ENCODE data around the gene CDKN2B.

- TF ChIP-seq EZH2 (IDR thresholded peaks at IDR 0.05; ENCODE audit: low read length, unreplicated experiment) = no peak
- TF ChIP-seq CTCF (conservative IDR thresholded peaks at IDR 0.05; ENCODE audit: low read depth, low read length) = no peak
Observed at GRCh38 chr9:21976334-21976875, 32.7 kb downstream of the CDKN2B start.

Data from PC-3 (cell line).